PFSK-1 (cell line): Measurements from ENCODE around the gene GFY.

Experiments used
- FOXP2 ChIP-seq: optimal IDR thresholded peaks from 2 replicates; pipeline ENCODE3; 2011; ENCODE audit warnings: borderline replicate concordance, control low read depth, inconsistent platforms; ENCODE audit not compliant: insufficient read depth; ENCODE audit errors: extremely low read length, extremely low read depth
- POLR2AphosphoS5 ChIP-seq: IDR thresholded peaks from 2 replicates; pipeline ENCODE4 v1.6.1; 2012; ENCODE audit warnings: low read depth, mild to moderate bottlenecking, control low read depth, low read length, moderate library complexity
- REST ChIP-seq, 2 experiments: IDR thresholded peaks; 2 replicates each; pipeline versions ENCODE4 v1.6.1 to v1.8.0; 2011 to 2012; ENCODE audit warnings: low read depth in 2 of 2, low read length in 2 of 2, control low read depth in 1 of 2, inconsistent platforms in 1 of 2, mild to moderate bottlenecking in 1 of 2, moderate library complexity in 1 of 2; ENCODE audit not compliant: insufficient read depth in 1 of 2
- SIN3A ChIP-seq: IDR thresholded peaks from 2 replicates; pipeline ENCODE4 v1.6.1; 2012; ENCODE audit warnings: mild to moderate bottlenecking, low read length, moderate library complexity, borderline replicate concordance; ENCODE audit not compliant: insufficient read depth
- TAF1 ChIP-seq: IDR thresholded peaks from 2 replicates; pipeline ENCODE4 v1.6.1; 2012; ENCODE audit warnings: low read length, control low read depth, borderline replicate concordance; ENCODE audit not compliant: insufficient read depth

The GFY gene

GRCh38 chr19:49419173-49419572 lies 6.0 kb upstream of the GFY start:
- TF ChIP-seq TAF1 (no peak), FOXP2 (no peak), POLR2AphosphoS5 (no peak), SIN3A (no peak), REST (IDR thresholded peaks at IDR 0.05; ENCODE audit: insufficient read depth in 1 of 2, low read depth in 2 of 2, low read length in 2 of 2) (no peak)

DNA sequence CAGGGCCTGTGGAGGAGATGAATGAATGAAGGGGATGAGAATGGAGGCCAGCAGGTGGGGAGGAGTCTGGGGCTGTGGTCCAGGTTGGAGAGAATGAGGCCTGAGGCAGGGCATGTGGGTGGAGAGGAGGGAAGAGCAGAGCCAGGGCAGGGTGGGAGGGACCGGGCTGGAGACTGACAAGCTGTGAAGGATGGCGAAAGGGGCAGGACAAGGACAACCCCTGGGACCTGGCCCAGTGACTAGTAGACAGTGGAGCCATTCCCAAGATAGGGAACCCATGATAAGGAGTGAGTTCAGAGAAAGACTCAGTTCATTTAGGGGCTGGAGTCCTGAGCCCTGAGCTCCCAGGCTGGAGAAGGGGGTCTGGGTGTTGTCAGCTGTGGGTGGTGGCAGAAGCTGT lies 5.0 kb upstream of the GFY start:
- TF ChIP-seq SIN3A (no peak), REST (IDR thresholded peaks at IDR 0.05; ENCODE audit: insufficient read depth in 1 of 2, low read depth in 2 of 2, low read length in 2 of 2) (no peak), TAF1 (no peak), POLR2AphosphoS5 (no peak), FOXP2 (no peak)

DNA sequence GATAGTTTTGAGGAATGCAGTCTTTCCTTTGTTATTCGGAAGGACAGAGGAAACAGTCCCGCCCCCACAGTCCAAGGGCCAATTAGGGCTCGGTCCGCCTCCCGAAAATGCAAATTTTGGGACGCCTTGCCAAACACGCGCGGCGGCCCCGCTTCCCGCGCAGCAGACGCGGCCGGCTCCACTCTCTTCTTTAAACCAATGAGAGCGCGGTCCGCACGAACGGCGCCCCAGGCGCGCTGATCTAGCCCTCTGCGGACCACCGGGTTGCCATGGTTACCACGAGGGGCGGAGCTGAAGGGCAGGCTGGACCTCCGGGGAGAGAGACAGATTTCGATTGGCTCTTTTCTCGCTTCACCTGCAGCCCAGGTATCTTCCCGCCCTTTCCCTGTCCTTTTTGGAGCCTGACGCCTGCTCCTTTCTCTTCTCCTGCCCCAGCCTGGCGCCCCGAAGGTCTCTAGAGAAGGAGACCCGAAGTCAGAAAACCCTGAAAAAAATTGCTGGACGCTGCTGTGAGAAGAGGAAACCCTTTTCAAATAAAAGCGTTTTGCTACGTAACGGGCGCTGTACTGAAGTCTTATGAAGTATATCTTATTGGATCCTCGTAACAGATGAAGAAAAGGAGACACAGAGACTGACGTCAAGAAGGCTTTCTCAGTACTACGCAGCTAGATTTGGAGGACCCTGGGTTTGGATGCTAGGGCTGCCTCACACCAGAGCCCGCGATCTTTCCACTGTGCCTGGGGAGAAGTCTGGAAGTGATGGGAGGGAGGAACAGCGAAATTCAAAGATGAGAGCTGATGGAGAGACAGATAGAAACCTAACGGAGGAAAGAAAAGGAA lies 3.9 kb upstream of the GFY start:
- no peak for TF ChIP-seq TAF1
- TF ChIP-seq POLR2AphosphoS5: no peak
- no peak for TF ChIP-seq SIN3A
- no peak for TF ChIP-seq FOXP2
- no peak for TF ChIP-seq REST (IDR thresholded peaks at IDR 0.05; ENCODE audit: insufficient read depth in 1 of 2, low read depth in 2 of 2, low read length in 2 of 2)

GRCh38 chr19:49421878-49422202 lies 3.3 kb upstream of the GFY start:
- TF ChIP-seq TAF1: no peak
- no peak for TF ChIP-seq SIN3A
- no peak for TF ChIP-seq POLR2AphosphoS5
- no peak for TF ChIP-seq REST (IDR thresholded peaks at IDR 0.05; ENCODE audit: insufficient read depth in 1 of 2, low read depth in 2 of 2, low read length in 2 of 2)
- TF ChIP-seq FOXP2: no peak
